ENCODE results near the gene TENT4A.

The TENT4A gene

GRCh38 chr5:6727231-6727630 is 14.0 kb downstream of the TENT4A start:
- H3K4me3 ChIP-seq (ENCODE audit: low read length): no peak overlapping the region
- WGBS (ENCODE audit: extremely low coverage, insufficient coverage, low lambda C conversion rate): no CpG with 5 or more reads among the region's 8 CpGs
- H3K79me1 ChIP-seq (ENCODE audit: low read length): peaks cover 54% of the 10 kb centered on the region
- H3K79me2 ChIP-seq (ENCODE audit: control insufficient read depth, insufficient read depth, low read length): peaks cover 84% of the 10 kb centered on the region
- H3K56ac ChIP-seq (ENCODE audit: low read length): no peak overlapping the region
- no peak overlapping the region for H3K4me2 ChIP-seq (ENCODE audit: low read length)
- H4K8ac ChIP-seq (ENCODE audit: low read depth, low read length): no peak overlapping the region
- H2BK120ac ChIP-seq (ENCODE audit: low read depth, low read length): no peak overlapping the region
- no peak overlapping the region for H4K5ac ChIP-seq (ENCODE audit: low read length)
- no peak overlapping the region for H2BK15ac ChIP-seq (replicated peaks; ENCODE audit: low read depth)
- no peak overlapping the region for H2BK5ac ChIP-seq (ENCODE audit: low read length)
- no peak overlapping the region for H2AK5ac ChIP-seq (ENCODE audit: low read length)
- H3K23ac ChIP-seq (ENCODE audit: low read length): no peak overlapping the region
- no peak overlapping the region for H3K18ac ChIP-seq (ENCODE audit: low read length)
- no peaks in the 10 kb centered on the region for H3K36me3 ChIP-seq (ENCODE audit: control insufficient read depth, insufficient read depth, low read length)
- no peaks in the 10 kb centered on the region for H3K4me1 ChIP-seq (ENCODE audit: control insufficient read depth, low read depth, low read length)
- no peaks in the 10 kb centered on the region for H3K27me3 ChIP-seq (ENCODE audit: insufficient read depth, low read length, poor library complexity)
- DNase-seq: no peak
- no peak overlapping the region for H3K27ac ChIP-seq (ENCODE audit: low read depth, low read length)
- no peak overlapping the region for H3K4ac ChIP-seq (ENCODE audit: low read depth, low read length)
- no peak overlapping the region for H3K9ac ChIP-seq (ENCODE audit: low read length)

- H3K27me3 ChIP-seq (ENCODE audit: insufficient read depth, low read length, poor library complexity): no peaks in the 10 kb centered on the region
- no CpG with 5 or more reads among the region's 17 CpGs for WGBS (ENCODE audit: extremely low coverage, insufficient coverage, low lambda C conversion rate)
These were observed 15.0 kb downstream of the TENT4A start for GRCh38 chr5:6728011-6728794.

DNA sequence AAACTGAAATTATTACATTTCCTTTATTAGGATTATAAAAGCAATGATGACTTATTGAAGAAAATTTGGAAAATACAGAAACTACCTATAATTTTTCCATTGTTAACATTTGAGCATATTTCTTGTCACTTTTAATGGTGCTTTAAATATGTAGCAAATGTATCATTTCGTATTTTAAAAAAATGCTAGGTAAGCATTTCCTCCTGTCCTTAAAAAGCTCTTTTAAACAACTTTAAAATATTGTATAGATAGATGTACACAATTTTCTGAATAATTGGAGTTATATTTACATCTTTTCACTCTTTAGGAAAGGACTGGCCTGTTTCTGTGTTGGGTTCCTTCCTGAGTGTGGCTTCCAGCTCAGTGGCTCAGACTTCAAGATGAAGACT is 15.6 kb downstream of the TENT4A start:
- DNase-seq: no peak
- no peak overlapping the region for H3K9ac ChIP-seq (ENCODE audit: low read length)
- no CpG with 5 or more reads among the region's 1 CpG for WGBS (ENCODE audit: extremely low coverage, insufficient coverage, low lambda C conversion rate)
- peaks cover 83% of the 10 kb centered on the region for H3K79me2 ChIP-seq (ENCODE audit: control insufficient read depth, insufficient read depth, low read length)
- no peak overlapping the region for H2BK120ac ChIP-seq (ENCODE audit: low read depth, low read length)
- no peak overlapping the region for H2AK5ac ChIP-seq (ENCODE audit: low read length)
- H4K8ac ChIP-seq (ENCODE audit: low read depth, low read length): no peak overlapping the region
- no peak overlapping the region for H3K4me2 ChIP-seq (ENCODE audit: low read length)
- no peak overlapping the region for H3K23ac ChIP-seq (ENCODE audit: low read length)
- no peak overlapping the region for H3K4ac ChIP-seq (ENCODE audit: low read depth, low read length)
- no peak overlapping the region for H3K56ac ChIP-seq (ENCODE audit: low read length)
- no peaks in the 10 kb centered on the region for H3K36me3 ChIP-seq (ENCODE audit: control insufficient read depth, insufficient read depth, low read length)
- H2BK5ac ChIP-seq (ENCODE audit: low read length): no peak overlapping the region
- no peaks in the 10 kb centered on the region for H3K27me3 ChIP-seq (ENCODE audit: insufficient read depth, low read length, poor library complexity)
- no peak overlapping the region for H2BK15ac ChIP-seq (replicated peaks; ENCODE audit: low read depth)
- H3K4me1 ChIP-seq (ENCODE audit: control insufficient read depth, low read depth, low read length): no peaks in the 10 kb centered on the region
- H4K5ac ChIP-seq (ENCODE audit: low read length): no peak overlapping the region
- H3K4me3 ChIP-seq (ENCODE audit: low read length): no peak overlapping the region
- H3K18ac ChIP-seq (ENCODE audit: low read length): no peak overlapping the region
- peaks cover 54% of the 10 kb centered on the region for H3K79me1 ChIP-seq (ENCODE audit: low read length)
- no peak overlapping the region for H3K27ac ChIP-seq (ENCODE audit: low read depth, low read length)

More at GRCh38 chr5:6728011-6728794, 15.0 kb downstream of the TENT4A start:
- Histone ChIP-seq H3K23ac (ENCODE audit: low read length) (no peak overlapping the region), H3K36me3 (ENCODE audit: control insufficient read depth, insufficient read depth, low read length) (no peaks in the 10 kb centered on the region), H3K56ac (ENCODE audit: low read length) (peak overlapping the region; percentile 17), H4K5ac (ENCODE audit: low read length) (no peak overlapping the region), H3K4me2 (ENCODE audit: low read length) (no peak overlapping the region), H3K9ac (ENCODE audit: low read length) (no peak overlapping the region), H4K8ac (ENCODE audit: low read depth, low read length) (no peak overlapping the region), H3K4me1 (ENCODE audit: control insufficient read depth, low read depth, low read length) (no peaks in the 10 kb centered on the region), H3K4me3 (ENCODE audit: low read length) (no peak overlapping the region), H2AK5ac (ENCODE audit: low read length) (no peak overlapping the region), H2BK15ac (replicated peaks; ENCODE audit: low read depth) (no peak overlapping the region), H2BK5ac (ENCODE audit: low read length) (no peak overlapping the region), H3K18ac (ENCODE audit: low read length) (no peak overlapping the region), H3K27ac (ENCODE audit: low read depth, low read length) (no peak overlapping the region), H2BK120ac (ENCODE audit: low read depth, low read length) (no peak overlapping the region), H3K79me2 (ENCODE audit: control insufficient read depth, insufficient read depth, low read length) (peaks cover 84% of the 10 kb centered on the region), H3K79me1 (ENCODE audit: low read length) (peaks cover 56% of the 10 kb centered on the region), H3K4ac (ENCODE audit: low read depth, low read length) (no peak overlapping the region)
- DNase-seq: peak; percentile 39

DNA sequence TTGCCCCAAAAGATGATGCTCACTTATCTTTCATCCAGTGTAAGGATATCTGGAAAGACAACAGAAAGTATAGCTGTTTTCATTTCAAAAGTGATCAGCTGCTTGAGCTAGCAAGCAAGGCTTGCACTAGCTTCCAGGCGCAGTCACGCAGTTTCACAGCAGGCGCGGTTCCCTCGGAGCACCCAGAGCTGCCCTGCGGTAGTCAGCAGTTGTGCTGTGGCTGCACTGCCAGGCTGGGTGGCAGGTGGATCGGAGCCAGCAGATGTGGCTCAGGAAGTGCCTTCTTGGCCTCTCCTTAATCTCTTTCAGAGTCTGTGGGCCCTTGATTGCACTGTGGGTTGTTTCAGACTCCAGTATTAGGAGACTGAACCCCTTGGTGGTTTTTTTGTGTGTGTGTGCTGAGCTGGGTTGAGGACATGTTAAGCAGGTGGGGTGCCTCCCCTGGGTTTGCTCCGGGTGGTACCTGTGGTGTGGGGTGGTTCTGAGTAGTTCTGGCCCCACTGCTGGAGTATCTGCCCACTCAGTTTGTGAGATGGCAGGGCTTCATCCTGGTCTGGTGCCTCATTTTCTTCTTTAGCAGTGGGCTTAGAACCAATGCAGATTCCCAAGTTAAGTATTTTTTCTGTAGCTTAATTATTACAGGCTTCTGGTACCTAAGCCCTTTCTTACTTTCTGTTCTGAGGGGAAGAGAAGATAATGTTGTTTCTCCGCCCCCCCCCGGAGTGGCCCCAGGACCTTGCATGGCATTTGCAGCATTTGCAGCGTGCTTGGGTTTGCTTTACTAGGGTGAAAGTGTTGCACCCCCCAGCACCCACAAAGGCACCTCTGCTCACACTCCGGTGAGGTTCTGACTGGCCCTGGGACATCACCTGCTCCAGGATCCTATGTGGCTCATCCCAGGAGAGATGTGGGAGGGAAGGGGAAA is 16.4 kb downstream of the TENT4A start:
- DNase-seq: no peak
- no CpG with 5 or more reads among the region's 12 CpGs for WGBS (ENCODE audit: extremely low coverage, insufficient coverage, low lambda C conversion rate)
- H3K4me1 ChIP-seq (ENCODE audit: control insufficient read depth, low read depth, low read length): no peaks in the 10 kb centered on the region

GRCh38 chr5:6730407-6730806 is 17.2 kb downstream of the TENT4A start:
- no peak overlapping the region for H2BK15ac ChIP-seq (replicated peaks; ENCODE audit: low read depth)
- H3K4me2 ChIP-seq (ENCODE audit: low read length): no peak overlapping the region
- peaks cover 52% of the 10 kb centered on the region for H3K79me1 ChIP-seq (ENCODE audit: low read length)
- no peak overlapping the region for H3K4me3 ChIP-seq (ENCODE audit: low read length)
- H3K4ac ChIP-seq (ENCODE audit: low read depth, low read length): no peak overlapping the region
- H3K79me2 ChIP-seq (ENCODE audit: control insufficient read depth, insufficient read depth, low read length): peaks cover 85% of the 10 kb centered on the region
- no peak overlapping the region for H3K9ac ChIP-seq (ENCODE audit: low read length)
- no peak overlapping the region for H2BK5ac ChIP-seq (ENCODE audit: low read length)
- no peak overlapping the region for H3K56ac ChIP-seq (ENCODE audit: low read length)
- H3K36me3 ChIP-seq (ENCODE audit: control insufficient read depth, insufficient read depth, low read length): no peaks in the 10 kb centered on the region
- no peak overlapping the region for H3K23ac ChIP-seq (ENCODE audit: low read length)
- no peak overlapping the region for H3K18ac ChIP-seq (ENCODE audit: low read length)
- no CpG with 5 or more reads among the region's 8 CpGs for WGBS (ENCODE audit: extremely low coverage, insufficient coverage, low lambda C conversion rate)
- no peak overlapping the region for H2BK120ac ChIP-seq (ENCODE audit: low read depth, low read length)
- H3K4me1 ChIP-seq (ENCODE audit: control insufficient read depth, low read depth, low read length): no peaks in the 10 kb centered on the region
- DNase-seq: no peak
- no peak overlapping the region for H2AK5ac ChIP-seq (ENCODE audit: low read length)
- no peak overlapping the region for H4K8ac ChIP-seq (ENCODE audit: low read depth, low read length)
- H4K5ac ChIP-seq (ENCODE audit: low read length): no peak overlapping the region
- H3K27me3 ChIP-seq (ENCODE audit: insufficient read depth, low read length, poor library complexity): no peaks in the 10 kb centered on the region
- no peak overlapping the region for H3K27ac ChIP-seq (ENCODE audit: low read depth, low read length)

More for the DNA sequence above, 16.4 kb downstream of the TENT4A start:
- Histone ChIP-seq H3K79me1 (ENCODE audit: low read length) (peaks cover 54% of the 10 kb centered on the region), H3K36me3 (ENCODE audit: control insufficient read depth, insufficient read depth, low read length) (no peaks in the 10 kb centered on the region), H3K27me3 (ENCODE audit: insufficient read depth, low read length, poor library complexity) (no peaks in the 10 kb centered on the region), H2BK5ac (ENCODE audit: low read length) (no peak overlapping the region), H3K4me3 (ENCODE audit: low read length) (no peak overlapping the region), H3K9ac (ENCODE audit: low read length) (no peak overlapping the region), H3K79me2 (ENCODE audit: control insufficient read depth, insufficient read depth, low read length) (peaks cover 83% of the 10 kb centered on the region), H2BK15ac (replicated peaks; ENCODE audit: low read depth) (no peak overlapping the region), H3K56ac (ENCODE audit: low read length) (no peak overlapping the region), H4K8ac (ENCODE audit: low read depth, low read length) (no peak overlapping the region), H4K5ac (ENCODE audit: low read length) (no peak overlapping the region), H2BK120ac (ENCODE audit: low read depth, low read length) (no peak overlapping the region), H2AK5ac (ENCODE audit: low read length) (no peak overlapping the region), H3K23ac (ENCODE audit: low read length) (no peak overlapping the region), H3K18ac (ENCODE audit: low read length) (no peak overlapping the region), H3K4ac (ENCODE audit: low read depth, low read length) (no peak overlapping the region), H3K27ac (ENCODE audit: low read depth, low read length) (no peak overlapping the region), H3K4me2 (ENCODE audit: low read length) (no peak overlapping the region)

Data from mesendoderm (in vitro differentiated cells).